ENCODE results near the gene TTC12. TPM values are rescaled to one million over a fixed set of nuclear protein-coding genes. Genes with fewer than 3 reads are reported as not detected.

TTC12 gene, protein sequence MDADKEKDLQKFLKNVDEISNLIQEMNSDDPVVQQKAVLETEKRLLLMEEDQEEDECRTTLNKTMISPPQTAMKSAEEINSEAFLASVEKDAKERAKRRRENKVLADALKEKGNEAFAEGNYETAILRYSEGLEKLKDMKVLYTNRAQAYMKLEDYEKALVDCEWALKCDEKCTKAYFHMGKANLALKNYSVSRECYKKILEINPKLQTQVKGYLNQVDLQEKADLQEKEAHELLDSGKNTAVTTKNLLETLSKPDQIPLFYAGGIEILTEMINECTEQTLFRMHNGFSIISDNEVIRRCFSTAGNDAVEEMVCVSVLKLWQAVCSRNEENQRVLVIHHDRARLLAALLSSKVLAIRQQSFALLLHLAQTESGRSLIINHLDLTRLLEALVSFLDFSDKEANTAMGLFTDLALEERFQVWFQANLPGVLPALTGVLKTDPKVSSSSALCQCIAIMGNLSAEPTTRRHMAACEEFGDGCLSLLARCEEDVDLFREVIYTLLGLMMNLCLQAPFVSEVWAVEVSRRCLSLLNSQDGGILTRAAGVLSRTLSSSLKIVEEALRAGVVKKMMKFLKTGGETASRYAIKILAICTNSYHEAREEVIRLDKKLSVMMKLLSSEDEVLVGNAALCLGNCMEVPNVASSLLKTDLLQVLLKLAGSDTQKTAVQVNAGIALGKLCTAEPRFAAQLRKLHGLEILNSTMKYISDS
- total RNA-seq (2021) (24.8 and 25.0 TPM in 2 replicates), Bru-seq, nascent RNA (percentile 63 among the genes with signal in this experiment), BruChase-seq, experiment 1, labeled RNA remaining after a 2-hour chase (percentile 60 among the genes with signal in this experiment), BruChase-seq, experiment 2, labeled RNA remaining after a 6-hour chase (percentile 48 among the genes with signal in this experiment)
- long read RNA-seq, transcript TTC12-219 (22 exons, 2,315 nt): major isoform, 7 of 18 reads
- long read RNA-seq, partial matches to known transcripts: 5 of 18 reads
- long read RNA-seq, other reads (novel, unspliced or antisense): 6 of 18 reads

DNA sequence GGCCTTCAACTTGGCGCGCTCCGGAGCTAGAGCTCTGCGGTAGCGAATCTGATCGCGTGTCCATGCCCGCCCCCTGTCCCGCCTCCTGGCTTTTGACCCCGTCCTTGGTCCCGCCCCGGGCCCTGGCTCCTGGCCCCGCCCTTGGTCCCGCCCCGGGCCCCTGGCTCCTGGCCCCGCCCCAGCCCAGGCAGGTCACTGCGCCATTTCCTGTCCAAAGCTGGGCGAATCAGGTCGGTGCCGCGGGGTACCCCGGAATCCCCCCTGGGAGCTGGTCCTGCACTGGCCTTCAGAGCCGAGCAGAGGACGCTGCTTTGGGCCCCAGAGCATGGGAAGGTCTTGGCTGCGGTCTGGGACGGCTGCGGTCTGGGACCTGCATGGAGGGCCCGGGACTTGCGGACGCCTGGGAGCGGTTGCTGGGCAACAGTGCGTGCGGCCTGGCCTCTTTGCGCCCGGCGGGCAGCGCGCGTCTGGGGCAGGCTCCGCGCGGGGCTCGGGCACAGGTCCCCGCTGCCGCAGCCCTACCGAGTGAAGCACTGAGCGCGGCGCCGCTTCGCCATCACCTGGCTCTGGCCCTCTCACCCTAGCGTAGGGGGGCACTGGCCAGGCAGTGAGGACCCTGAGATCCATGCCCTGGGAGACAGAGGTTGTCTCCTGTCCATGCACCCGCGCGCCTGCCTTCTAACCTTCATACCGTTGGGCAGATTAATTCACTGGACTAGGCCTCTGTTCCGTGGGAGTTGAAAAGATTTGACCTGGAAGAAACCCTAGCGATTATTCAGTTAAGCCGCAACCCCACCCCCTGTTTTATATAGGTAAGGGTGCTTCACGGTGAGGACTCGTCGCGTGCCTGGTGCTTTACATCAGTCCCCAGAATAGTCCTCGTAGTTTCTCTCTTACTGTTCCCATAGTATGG, at the start of gene TTC12:
Gene TTC12, plus strand, starts transcription at position 195 of the 913 bp plus-strand sequence. CDS start 1,675 bp downstream, outside the sequence.
- no peaks in the 10 kb centered on the region for H3K9me2 ChIP-seq (ENCODE audit: insufficient read depth)
- H3K4me1 ChIP-seq (replicated peaks; ENCODE audit: insufficient read depth): peaks cover 16% of the 10 kb centered on the region
- POLR2A ChIA-PET (ENCODE audit: unreplicated experiment): interaction anchor here (0.6 kb wide), 2 partner anchors 428 to 1030 kb away, joined by 3 read pairs; no protein-coding TSS in a partner anchor
- DNase-seq: peak; percentile 79 to 94
- no peak within 1 kb of the TSS for H3K27ac ChIP-seq
- peaks cover 13% of the 10 kb centered on the region for H3K79me2 ChIP-seq (ENCODE audit: low read depth)
- H4K20me1 ChIP-seq (ENCODE audit: insufficient read depth): no peaks in the 10 kb centered on the region
- peak within 1 kb of the TSS; percentile 80 for H3K4me2 ChIP-seq
- TF ChIP-seq EZH2 (IDR thresholded peaks at IDR 0.05; ENCODE audit: low read depth): no peak
- TF ChIP-seq, protein P1, sequence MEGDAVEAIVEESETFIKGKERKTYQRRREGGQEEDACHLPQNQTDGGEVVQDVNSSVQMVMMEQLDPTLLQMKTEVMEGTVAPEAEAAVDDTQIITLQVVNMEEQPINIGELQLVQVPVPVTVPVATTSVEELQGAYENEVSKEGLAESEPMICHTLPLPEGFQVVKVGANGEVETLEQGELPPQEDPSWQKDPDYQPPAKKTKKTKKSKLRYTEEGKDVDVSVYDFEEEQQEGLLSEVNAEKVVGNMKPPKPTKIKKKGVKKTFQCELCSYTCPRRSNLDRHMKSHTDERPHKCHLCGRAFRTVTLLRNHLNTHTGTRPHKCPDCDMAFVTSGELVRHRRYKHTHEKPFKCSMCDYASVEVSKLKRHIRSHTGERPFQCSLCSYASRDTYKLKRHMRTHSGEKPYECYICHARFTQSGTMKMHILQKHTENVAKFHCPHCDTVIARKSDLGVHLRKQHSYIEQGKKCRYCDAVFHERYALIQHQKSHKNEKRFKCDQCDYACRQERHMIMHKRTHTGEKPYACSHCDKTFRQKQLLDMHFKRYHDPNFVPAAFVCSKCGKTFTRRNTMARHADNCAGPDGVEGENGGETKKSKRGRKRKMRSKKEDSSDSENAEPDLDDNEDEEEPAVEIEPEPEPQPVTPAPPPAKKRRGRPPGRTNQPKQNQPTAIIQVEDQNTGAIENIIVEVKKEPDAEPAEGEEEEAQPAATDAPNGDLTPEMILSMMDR (conservative IDR thresholded peaks at IDR 0.05): no peak
- H2AFZ ChIP-seq: peak within 1 kb of the TSS; percentile 93
- intact Hi-C loops (cut with micrococcal nuclease; ENCODE audit: unreplicated experiment): loop anchor here (5.0 to 10.0 kb wide), 2 partner anchors 460 to 663 kb away; partner anchors contain the start of genes CLDN25, HTR3A and ZW10
- H3F3A ChIP-seq (ENCODE audit: insufficient read depth, low read depth): no peaks in the 10 kb centered on the region
- H3K36me3 ChIP-seq (ENCODE audit: low read depth): peaks cover 3% of the 10 kb centered on the region; the same call in 1 of the 2 replicates
- CTCF ChIA-PET: interaction anchor here (0.6 kb wide), 1 partner anchor 18 kb away, joined by 3 read pairs; no protein-coding TSS in a partner anchor
- H3K27me3 ChIP-seq (ENCODE audit: insufficient read depth, low read depth): no peaks in the 10 kb centered on the region
- TSS peak; percentile 60 for BruUV-seq (replicated peaks)
- H3K4me3 ChIP-seq: peak within 1 kb of the TSS; percentile 83
- no peaks in the 10 kb centered on the region for H3K9me3 ChIP-seq (ENCODE audit: insufficient read depth, low read depth)

DNA sequence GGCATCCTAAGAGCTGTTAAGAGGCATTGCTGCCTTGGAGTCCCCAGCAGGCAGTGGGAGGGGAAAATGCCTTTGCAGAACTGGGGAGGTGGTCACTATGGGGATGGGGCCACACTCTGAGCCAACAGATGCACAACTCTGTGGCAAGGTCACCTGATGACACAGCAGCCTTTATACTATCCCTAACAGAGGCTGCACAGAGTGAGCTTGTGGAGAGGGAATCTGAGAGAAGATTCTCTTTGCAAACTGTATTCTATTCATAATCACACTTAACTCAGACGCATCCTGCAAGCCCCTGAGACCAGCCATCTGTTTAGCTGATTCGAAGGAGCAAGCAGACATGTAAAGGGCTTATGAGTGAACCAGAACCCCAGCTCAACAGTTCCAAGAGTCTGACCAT, 49.0 kb upstream of the TTC12 start:
- Histone ChIP-seq H2AFZ (no peak overlapping the region), H3K27me3 (ENCODE audit: insufficient read depth, low read depth) (no peaks in the 10 kb centered on the region; the same call in 1 of the 2 replicates), H3K4me3 (no peak overlapping the region), H3F3A (ENCODE audit: insufficient read depth, low read depth) (no peaks in the 10 kb centered on the region), H4K20me1 (ENCODE audit: insufficient read depth) (no peaks in the 10 kb centered on the region), H3K79me2 (ENCODE audit: low read depth) (no peaks in the 10 kb centered on the region), H3K4me1 (replicated peaks; ENCODE audit: insufficient read depth) (no peaks in the 10 kb centered on the region), H3K9me3 (ENCODE audit: insufficient read depth, low read depth) (no peaks in the 10 kb centered on the region), H3K36me3 (ENCODE audit: low read depth) (no peaks in the 10 kb centered on the region), H3K4me2 (no peak overlapping the region), H3K27ac (no peak overlapping the region), H3K9me2 (ENCODE audit: insufficient read depth) (no peaks in the 10 kb centered on the region)
- no peak for DNase-seq
- BruUV-seq (replicated peaks): no TSS peak
- TF ChIP-seq, protein P1 (conservative IDR thresholded peaks at IDR 0.05): no peak
- TF ChIP-seq EZH2 (IDR thresholded peaks at IDR 0.05; ENCODE audit: low read depth): no peak
- POLR2A ChIA-PET (ENCODE audit: unreplicated experiment): no interaction called here
- intact Hi-C loops (cut with micrococcal nuclease; ENCODE audit: unreplicated experiment): no loop called here
- CTCF ChIA-PET: no interaction called here
